ENCODE measurements around the gene SNX5.

GRCh38 chr20:17917832-17918618 lies 50.6 kb downstream of the SNX5 start:
- no peak for TF ChIP-seq CTCF (conservative IDR thresholded peaks at IDR 0.05 in 1 of 2, IDR thresholded peaks at IDR 0.05 in 1 of 2; ENCODE audit: extremely low read depth in 1 of 2, insufficient read depth in 1 of 2, low read depth in 1 of 2, low read length in 2 of 2)
- no peak for TF ChIP-seq EZH2 (IDR thresholded peaks at IDR 0.05; ENCODE audit: borderline replicate concordance, low read length)

All from mammary epithelial cell (primary cell).